Activated naive CD4-positive, alpha-beta T cell treated with anti-CD3 and anti-CD28 coated beads for 36 hours (primary cell): ENCODE results near the gene PHKG1. TPM values are rescaled to one million over a fixed set of nuclear protein-coding genes. Genes with fewer than 3 reads are reported as not detected.

Experiments used
- total RNA-seq, 2 experiments: library from RNA; stranded (reverse); gene quantifications; one replicate each; pipeline ENCODE4 v1.2.3, GENCODE V29; 2021

The PHKG1 gene
- total RNA-seq, 2 experiments from 2014 or later, result 3.6 to 3.8 TPM

Other genes starting within 250 kb of the PHKG1 start
- gene SEPTIN14, start 230.2 kb downstream of the PHKG1 start, total RNA-seq, result not detected
- 1 to 10 TPM; 1.5 to 2.6 TPM for gene ZNF713, start 205.5 kb downstream of the PHKG1 start, total RNA-seq
- 10 to 100 TPM; 17.3 to 18.7 TPM for gene MRPS17, start 141.1 kb downstream of the PHKG1 start, total RNA-seq
- 10 to 100 TPM; 57.3 to 57.6 TPM for gene NIPSNAP2, start 128.4 kb downstream of the PHKG1 start, total RNA-seq
- gene PSPH, start 41.5 kb downstream of the PHKG1 start, total RNA-seq, result 10 to 100 TPM; 15.7 to 18.6 TPM
- 100 to 1,000 TPM; 225 to 231 TPM for gene CCT6A, start 41.2 kb downstream of the PHKG1 start, total RNA-seq
- gene SUMF2, start 28.7 kb downstream of the PHKG1 start, total RNA-seq, result 100 to 1,000 TPM; 143 to 159 TPM
- gene CHCHD2, start 13.5 kb upstream of the PHKG1 start, total RNA-seq, result 100 to 1,000 TPM; 793 TPM
- gene NUPR2, start 23.5 kb upstream of the PHKG1 start, total RNA-seq, result not detected